HG02840 (cell line): ENCODE results near the gene NACA2.
"Not testable (repeated sequence)": the region's sequence is repeated elsewhere in the genome, so short reads cannot be mapped to it uniquely, and the experiment has no call there.

ENCODE experiments used
- ATAC-seq: cut with Tn5 transposase; IDR thresholded peaks from one replicate; pipeline ENCODE4 v1.9.1; 2021; ENCODE audit warnings: mild to moderate bottlenecking, moderate library complexity, moderate number of reproducible peaks; ENCODE audit not compliant: unreplicated experiment, low FRiP score

The NACA2 gene

GRCh38 chr17:61556224-61557188 is 34.5 kb downstream of the NACA2 start:
- no peak for ATAC-seq

GRCh38 chr17:61555127-61555566 is 35.9 kb downstream of the NACA2 start:
- no peak for ATAC-seq

GRCh38 chr17:61554209-61554608 is 36.8 kb downstream of the NACA2 start:
- no peak for ATAC-seq

GRCh38 chr17:61552560-61552959 is 38.5 kb downstream of the NACA2 start:
- ATAC-seq: not testable (repeated sequence)

- ATAC-seq: no peak
Observed at GRCh38 chr17:61551255-61551742, 39.7 kb downstream of the NACA2 start.

GRCh38 chr17:61547113-61547512 is 43.9 kb downstream of the NACA2 start:
- ATAC-seq: no peak

GRCh38 chr17:61545335-61545938 is 45.6 kb downstream of the NACA2 start:
- no peak for ATAC-seq

- ATAC-seq: no peak
Observed at GRCh38 chr17:61543786-61544415, 47.1 kb downstream of the NACA2 start.

- ATAC-seq: no peak
Observed at GRCh38 chr17:61542027-61542426, 49.0 kb downstream of the NACA2 start.

- ATAC-seq: no peak
Observed at GRCh38 chr17:61540874-61541273, 50.1 kb downstream of the NACA2 start.
